Measurements from ENCODE around the gene HIF3A.

The HIF3A gene

DNA sequence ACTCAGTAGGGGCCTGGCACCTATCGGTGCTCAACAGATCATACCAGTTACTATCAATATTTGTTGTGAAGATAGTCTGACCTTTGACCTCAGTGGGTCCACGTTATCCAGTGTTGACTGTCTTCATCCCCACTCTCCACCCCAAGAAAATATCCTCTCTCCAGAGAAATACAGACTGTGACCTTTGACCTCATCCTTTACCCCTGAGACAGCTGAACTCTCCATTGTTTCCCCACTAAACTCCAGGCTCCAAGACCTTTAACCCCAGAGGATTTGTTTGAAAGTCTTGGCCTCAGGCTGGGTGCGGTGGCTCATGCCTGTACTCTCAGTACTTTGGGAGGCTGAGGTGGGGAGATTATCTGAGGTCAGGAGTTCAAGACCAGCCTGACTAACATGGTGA, 27.4 kb downstream of the HIF3A start:
- no peaks in the 10 kb centered on the region for H3K27me3 ChIP-seq (ENCODE audit: insufficient read depth, poor library complexity, severe bottlenecking)
- DNase-seq (ENCODE audit: low spot score) (no peak), ATAC-seq (ENCODE audit: low read depth) (no peak)
- TF ChIP-seq, protein P1, sequence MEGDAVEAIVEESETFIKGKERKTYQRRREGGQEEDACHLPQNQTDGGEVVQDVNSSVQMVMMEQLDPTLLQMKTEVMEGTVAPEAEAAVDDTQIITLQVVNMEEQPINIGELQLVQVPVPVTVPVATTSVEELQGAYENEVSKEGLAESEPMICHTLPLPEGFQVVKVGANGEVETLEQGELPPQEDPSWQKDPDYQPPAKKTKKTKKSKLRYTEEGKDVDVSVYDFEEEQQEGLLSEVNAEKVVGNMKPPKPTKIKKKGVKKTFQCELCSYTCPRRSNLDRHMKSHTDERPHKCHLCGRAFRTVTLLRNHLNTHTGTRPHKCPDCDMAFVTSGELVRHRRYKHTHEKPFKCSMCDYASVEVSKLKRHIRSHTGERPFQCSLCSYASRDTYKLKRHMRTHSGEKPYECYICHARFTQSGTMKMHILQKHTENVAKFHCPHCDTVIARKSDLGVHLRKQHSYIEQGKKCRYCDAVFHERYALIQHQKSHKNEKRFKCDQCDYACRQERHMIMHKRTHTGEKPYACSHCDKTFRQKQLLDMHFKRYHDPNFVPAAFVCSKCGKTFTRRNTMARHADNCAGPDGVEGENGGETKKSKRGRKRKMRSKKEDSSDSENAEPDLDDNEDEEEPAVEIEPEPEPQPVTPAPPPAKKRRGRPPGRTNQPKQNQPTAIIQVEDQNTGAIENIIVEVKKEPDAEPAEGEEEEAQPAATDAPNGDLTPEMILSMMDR (IDR thresholded peaks at IDR 0.05; ENCODE audit: poor library complexity, severe bottlenecking) = no peak
- H3K27ac ChIP-seq (ENCODE audit: poor library complexity, severe bottlenecking) = no peak overlapping the region
- no peaks in the 10 kb centered on the region for H3K36me3 ChIP-seq (ENCODE audit: low read depth)
- peaks cover 3% of the 10 kb centered on the region for H3K9me3 ChIP-seq (ENCODE audit: severe bottlenecking)
- H3K4me1 ChIP-seq (ENCODE audit: insufficient read depth, poor library complexity, severe bottlenecking) = no peaks in the 10 kb centered on the region
- no peak overlapping the region for H3K4me3 ChIP-seq (ENCODE audit: severe bottlenecking)

DNA sequence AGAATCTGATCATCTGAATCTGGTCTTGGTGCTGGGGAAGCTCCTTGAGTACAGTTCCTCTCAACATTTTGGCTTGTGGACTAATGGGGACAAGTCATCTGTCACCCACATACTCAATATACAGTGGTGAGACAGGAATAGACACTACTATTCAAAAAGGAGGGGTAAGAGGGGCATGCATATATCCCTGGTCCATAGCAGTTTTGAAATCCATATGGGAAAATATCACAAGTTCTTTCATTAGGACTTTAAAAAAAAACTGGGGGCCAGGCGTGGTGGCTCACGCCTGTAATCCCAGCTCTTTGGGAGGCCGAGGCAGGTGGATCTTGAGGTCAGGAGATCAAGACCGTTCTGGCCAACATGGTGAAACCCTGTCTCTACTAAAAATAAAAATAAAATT, 29.8 kb downstream of the HIF3A start:
- Histone ChIP-seq H3K36me3 (ENCODE audit: low read depth) (no peaks in the 10 kb centered on the region), H3K27me3 (ENCODE audit: insufficient read depth, poor library complexity, severe bottlenecking) (no peaks in the 10 kb centered on the region), H3K4me3 (ENCODE audit: severe bottlenecking) (no peak overlapping the region), H3K9me3 (ENCODE audit: severe bottlenecking) (peaks cover 3% of the 10 kb centered on the region), H3K27ac (ENCODE audit: poor library complexity, severe bottlenecking) (no peak overlapping the region), H3K4me1 (ENCODE audit: insufficient read depth, poor library complexity, severe bottlenecking) (no peaks in the 10 kb centered on the region)
- ATAC-seq (ENCODE audit: low read depth) = no peak
- TF ChIP-seq, protein P1 (IDR thresholded peaks at IDR 0.05; ENCODE audit: poor library complexity, severe bottlenecking) = no peak
- DNase-seq (ENCODE audit: low spot score) = no peak

DNA sequence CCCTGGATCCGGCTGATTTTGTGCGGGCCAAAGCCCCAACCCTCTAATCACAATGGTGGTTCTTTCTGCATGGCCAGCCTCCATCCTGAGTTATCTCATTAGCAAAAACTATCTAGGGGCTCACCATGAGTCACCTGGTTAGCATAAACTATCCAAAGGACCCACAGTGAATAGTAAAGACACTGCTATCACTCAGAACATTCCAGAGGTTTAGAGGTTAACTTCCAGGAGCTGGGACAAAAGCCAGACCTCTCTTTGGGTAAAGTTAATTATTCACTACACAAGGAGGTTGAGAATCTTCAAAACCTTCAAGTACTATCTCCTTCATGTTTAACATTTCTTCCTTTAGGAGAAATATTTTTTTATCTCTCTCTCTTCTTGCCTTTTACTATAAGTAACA, 31.2 kb downstream of the HIF3A start:
- Histone ChIP-seq H3K9me3 (ENCODE audit: severe bottlenecking) (peaks cover 3% of the 10 kb centered on the region), H3K4me3 (ENCODE audit: severe bottlenecking) (no peak overlapping the region), H3K27ac (ENCODE audit: poor library complexity, severe bottlenecking) (no peak overlapping the region), H3K27me3 (ENCODE audit: insufficient read depth, poor library complexity, severe bottlenecking) (no peaks in the 10 kb centered on the region), H3K36me3 (ENCODE audit: low read depth) (no peaks in the 10 kb centered on the region), H3K4me1 (ENCODE audit: insufficient read depth, poor library complexity, severe bottlenecking) (no peaks in the 10 kb centered on the region)
- TF ChIP-seq, protein P1 (IDR thresholded peaks at IDR 0.05; ENCODE audit: poor library complexity, severe bottlenecking) = no peak
- no peak for DNase-seq (ENCODE audit: low spot score)
- no peak for ATAC-seq (ENCODE audit: low read depth)

DNA sequence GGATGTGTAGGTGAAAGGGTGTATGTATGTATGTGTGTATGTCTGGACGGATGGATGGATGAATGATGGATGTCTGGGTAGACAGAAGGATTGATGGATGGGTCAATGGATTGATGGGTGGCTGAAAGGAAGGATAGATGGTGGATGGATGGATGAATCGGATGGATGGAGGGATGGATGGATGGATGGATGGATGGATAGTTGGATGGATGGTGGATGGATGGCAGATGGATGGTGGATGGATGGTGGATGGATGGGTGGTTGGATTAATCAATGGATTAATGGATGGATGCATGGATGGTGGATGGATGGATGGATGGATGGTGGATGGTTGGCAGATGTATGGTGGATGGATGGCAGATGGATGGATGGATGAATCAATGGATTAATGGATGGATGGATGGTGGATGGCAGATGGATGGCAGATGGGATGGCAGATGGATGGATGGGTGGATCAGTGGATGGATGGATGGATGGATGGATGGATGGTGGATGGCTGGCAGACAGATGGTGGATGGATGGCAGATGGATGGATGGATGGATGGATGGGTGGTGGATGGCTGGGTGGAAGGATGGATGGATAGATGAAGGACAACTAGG, 33.6 kb downstream of the HIF3A start:
- TF ChIP-seq, protein P1 (IDR thresholded peaks at IDR 0.05; ENCODE audit: poor library complexity, severe bottlenecking) = no peak

DNA sequence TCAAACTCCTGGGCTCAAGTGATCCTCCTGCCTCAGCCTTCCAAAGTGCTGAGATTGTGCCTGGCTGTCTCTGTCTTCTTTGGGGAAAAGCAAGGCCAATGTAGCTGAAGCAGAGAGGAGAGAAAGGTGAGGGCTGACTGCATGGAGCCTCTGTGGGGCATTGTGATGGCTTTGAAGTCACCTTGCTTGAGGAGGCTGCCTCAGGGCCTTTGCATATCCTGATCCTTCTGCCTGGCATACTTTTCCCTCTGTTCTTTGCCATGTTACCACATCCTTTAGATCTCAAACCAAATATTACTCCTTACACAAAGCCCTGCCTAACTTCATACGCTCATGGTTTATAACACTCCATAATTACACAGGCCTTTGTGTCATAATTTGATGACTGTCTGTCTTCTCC, 40.6 kb downstream of the HIF3A start:
- Histone ChIP-seq H3K36me3 (ENCODE audit: low read depth) (no peaks in the 10 kb centered on the region), H3K27ac (ENCODE audit: poor library complexity, severe bottlenecking) (no peak overlapping the region), H3K9me3 (ENCODE audit: severe bottlenecking) (no peaks in the 10 kb centered on the region), H3K4me1 (ENCODE audit: insufficient read depth, poor library complexity, severe bottlenecking) (no peaks in the 10 kb centered on the region), H3K27me3 (ENCODE audit: insufficient read depth, poor library complexity, severe bottlenecking) (no peaks in the 10 kb centered on the region), H3K4me3 (ENCODE audit: severe bottlenecking) (no peak overlapping the region)
- DNase-seq (ENCODE audit: low spot score) (no peak), ATAC-seq (ENCODE audit: low read depth) (no peak)
- TF ChIP-seq, protein P1 (IDR thresholded peaks at IDR 0.05; ENCODE audit: poor library complexity, severe bottlenecking) = no peak

More for the DNA sequence above, 33.6 kb downstream of the HIF3A start:
- DNase-seq (ENCODE audit: low spot score) (no peak), ATAC-seq (ENCODE audit: low read depth) (no peak)
- Histone ChIP-seq H3K36me3 (ENCODE audit: low read depth) (no peaks in the 10 kb centered on the region), H3K4me3 (ENCODE audit: severe bottlenecking) (no peak overlapping the region), H3K27ac (ENCODE audit: poor library complexity, severe bottlenecking) (no peak overlapping the region), H3K27me3 (ENCODE audit: insufficient read depth, poor library complexity, severe bottlenecking) (no peaks in the 10 kb centered on the region), H3K9me3 (ENCODE audit: severe bottlenecking) (peaks cover 3% of the 10 kb centered on the region), H3K4me1 (ENCODE audit: insufficient read depth, poor library complexity, severe bottlenecking) (no peaks in the 10 kb centered on the region)
